ENCODE data around the gene IFNB1. TPM values are rescaled to one million over a fixed set of nuclear protein-coding genes. Genes with fewer than 3 reads are reported as not detected.

The IFNB1 gene
- total and polyA plus RNA-seq, 12 donors, result not detected

GRCh38 chr9:21086538-21086937, 8.8 kb upstream of the IFNB1 start:
- WGBS, 4 donors, result 82 to 90% (median 86%) methylated on average over 1 of the region's 1 CpG
- H3K27ac ChIP-seq, result no peak overlapping the region
- no peak for DNase-seq
- no peaks in the 10 kb centered on the region for H3K27me3 ChIP-seq
- no peaks in the 10 kb centered on the region for H3K36me3 ChIP-seq (replicated peaks in 1 of 2)
- no peaks in the 10 kb centered on the region for H3K9me3 ChIP-seq (replicated peaks in 1 of 3)
- no peaks in the 10 kb centered on the region for H3K4me1 ChIP-seq (replicated peaks in 1 of 2)
- no peak overlapping the region for H3K4me3 ChIP-seq
- intact Hi-C loops (cut with DNase I), result no loop called here
- TF ChIP-seq POLR2A (IDR thresholded peaks at IDR 0.05) (no peak), CTCF (IDR thresholded peaks at IDR 0.05) (no peak)

- TF ChIP-seq POLR2A (IDR thresholded peaks at IDR 0.05) (no peak), CTCF (IDR thresholded peaks at IDR 0.05) (no peak)
- no peak overlapping the region for H3K27ac ChIP-seq
- H3K4me1 ChIP-seq (replicated peaks in 1 of 2), result no peaks in the 10 kb centered on the region
- H3K36me3 ChIP-seq (replicated peaks in 1 of 2), result no peaks in the 10 kb centered on the region
- WGBS, 4 donors, result 79 to 90% (median 88%) methylated on average over 1 of the region's 1 CpG
- no peaks in the 10 kb centered on the region for H3K27me3 ChIP-seq
- DNase-seq, result no peak
- H3K4me3 ChIP-seq, result no peak overlapping the region
- H3K9me3 ChIP-seq (replicated peaks in 1 of 3), result no peaks in the 10 kb centered on the region
- intact Hi-C loops (cut with DNase I), result no loop called here
These were observed 7.3 kb upstream of the IFNB1 start for GRCh38 chr9:21085005-21085404.

- H3K36me3 ChIP-seq (replicated peaks in 1 of 2), result no peaks in the 10 kb centered on the region
- H3K27me3 ChIP-seq, result no peaks in the 10 kb centered on the region
- intact Hi-C loops (cut with DNase I), result no loop called here
- H3K27ac ChIP-seq, result no peak overlapping the region
- no peak overlapping the region for H3K4me3 ChIP-seq
- no peaks in the 10 kb centered on the region for H3K9me3 ChIP-seq (replicated peaks in 1 of 3)
- DNase-seq, result no peak
- no peaks in the 10 kb centered on the region for H3K4me1 ChIP-seq (replicated peaks in 1 of 2)
- TF ChIP-seq POLR2A (IDR thresholded peaks at IDR 0.05) (no peak), CTCF (IDR thresholded peaks at IDR 0.05) (no peak)
These were observed 6.6 kb upstream of the IFNB1 start for GRCh38 chr9:21084242-21084850.

GRCh38 chr9:21082671-21083070, 4.9 kb upstream of the IFNB1 start:
- no peak overlapping the region for H3K4me3 ChIP-seq
- intact Hi-C loops (cut with DNase I), result no loop called here
- no peaks in the 10 kb centered on the region for H3K4me1 ChIP-seq (replicated peaks in 1 of 2)
- H3K27me3 ChIP-seq, result no peaks in the 10 kb centered on the region
- H3K36me3 ChIP-seq (replicated peaks in 1 of 2), result no peaks in the 10 kb centered on the region
- no peak overlapping the region for H3K27ac ChIP-seq
- no peak for TF ChIP-seq CTCF (IDR thresholded peaks at IDR 0.05)
- WGBS, 4 donors, result 66 to 75% (median 69%) methylated on average over 4 of the region's 4 CpGs
- no peaks in the 10 kb centered on the region for H3K9me3 ChIP-seq (replicated peaks in 1 of 3)
- DNase-seq, result no peak

Data from adrenal gland (tissue), 12 donors.